SK-N-SH (cell line): ENCODE results near the gene FRAT2. TPM values are rescaled to one million over a fixed set of nuclear protein-coding genes. Genes with fewer than 3 reads are reported as not detected.

Experiments
- CTCF ChIA-PET: fragments of 300-600, 350-600 bp; formaldehyde crosslinking; extraction: SDS; loops from one replicate; lab custom pipeline; 2021; lab: Yijun Ruan, JAX
- POLR2A ChIA-PET: fragments of 350-600 bp; sonication (Branson Sonifier 250); formaldehyde crosslinking; extraction: SDS; loops from one replicate; lab custom pipeline; 2020; ENCODE audit warnings: antibody characterized with exemption, inconsistent platforms; lab: Yijun Ruan, JAX
- DNase-seq: peaks from one replicate; pipeline ENCODE4 v3.0.0; 2012
- H2AFZ ChIP-seq: fragments of 200-600 bp; sonication (generic); 2 replicates; pipeline ENCODE4 v1.8.1; 2016; ENCODE audit warnings: antibody characterized with exemption, mild to moderate bottlenecking, low read depth
- H3F3A ChIP-seq: fragments of 200-600 bp; sonication (generic); replicated peaks from 2 replicates; pipeline ENCODE3; 2016; ENCODE audit warnings: antibody characterized with exemption, mild to moderate bottlenecking; ENCODE audit not compliant: insufficient read depth
- H3K27ac ChIP-seq, 2 experiments: fragments of 200-500 bp in 1 of 2; fragments of 200-600 bp in 1 of 2; sonication (Bioruptor generic) in 1 of 2; sonication (generic), shearing (Covaris generic) in 1 of 2; 2 replicates each; pipeline versions ENCODE4 v1.5.1 to v1.6.1; 2014 to 2016; ENCODE audit warnings: low read depth in 2 of 2, inconsistent platforms in 1 of 2, low read length in 1 of 2, mild to moderate bottlenecking in 1 of 2, mixed read lengths in 1 of 2
- H3K27me3 ChIP-seq: fragments of 200-600 bp; sonication (generic), shearing (Covaris generic); 2 replicates; pipeline ENCODE4 v1.6.1; 2016; ENCODE audit warnings: mixed run types; ENCODE audit not compliant: insufficient read depth
- H3K36me3 ChIP-seq, 2 experiments: fragments of 200-500 bp in 1 of 2; fragments of 200-600 bp in 1 of 2; sonication (Bioruptor generic) in 1 of 2; sonication (generic) in 1 of 2; replicated peaks in 1 of 2; 2 replicates each; pipeline versions ENCODE3 to v1.5.1; 2014 to 2016; ENCODE audit warnings: low read length in 1 of 2, mild to moderate bottlenecking in 1 of 2; ENCODE audit not compliant: insufficient read depth in 2 of 2, control insufficient read depth in 1 of 2
- H3K4me1 ChIP-seq, 2 experiments: fragments of 200-500 bp in 1 of 2; fragments of 200-600 bp in 1 of 2; sonication (Bioruptor generic) in 1 of 2; sonication (generic), shearing (Covaris generic) in 1 of 2; 2 replicates each; pipeline versions ENCODE4 v1.5.1 to v1.6.1; 2014 to 2016; ENCODE audit warnings: low read depth in 1 of 2, low read length in 1 of 2, mixed run types in 1 of 2; ENCODE audit not compliant: insufficient read depth in 2 of 2, control insufficient read depth in 1 of 2
- H3K4me2 ChIP-seq: fragments of 200-600 bp; sonication (generic), shearing (Covaris generic); 2 replicates; pipeline ENCODE4 v1.6.1; 2017; ENCODE audit warnings: mixed run types
- H3K4me3 ChIP-seq, 2 experiments: fragments of 200-500 bp in 1 of 2; fragments of 200-600 bp in 1 of 2; sonication (Bioruptor generic) in 1 of 2; sonication (generic), shearing (Covaris generic) in 1 of 2; 2 replicates each; pipeline versions ENCODE4 v1.5.1 to v1.8.1; 2014 to 2016; ENCODE audit warnings: low read depth in 2 of 2, inconsistent platforms in 1 of 2, low read length in 1 of 2, mild to moderate bottlenecking in 1 of 2, mixed read lengths in 1 of 2, moderate library complexity in 1 of 2
- H3K79me2 ChIP-seq: fragments of 200-600 bp; sonication (generic); 2 replicates; pipeline ENCODE4 v1.8.1; 2017; ENCODE audit warnings: mild to moderate bottlenecking; ENCODE audit not compliant: insufficient read depth
- H3K9ac ChIP-seq: fragments of 200-600 bp; sonication (generic); 2 replicates; pipeline ENCODE4 v1.6.1; 2017; ENCODE audit warnings: mixed run types
- H3K9me2 ChIP-seq: fragments of 200-600 bp; sonication (generic); 2 replicates; pipeline ENCODE4 v1.6.1; 2017; ENCODE audit warnings: mixed run types
- H3K9me3 ChIP-seq: fragments of 200-600 bp; sonication (generic); 2 replicates; pipeline ENCODE4 v1.6.1; 2017; ENCODE audit warnings: mixed run types, mild to moderate bottlenecking, moderate library complexity
- H4K20me1 ChIP-seq: fragments of 200-600 bp; sonication (generic); 2 replicates; pipeline ENCODE4 v1.6.1; 2017; ENCODE audit warnings: mild to moderate bottlenecking, mixed run types; ENCODE audit not compliant: insufficient read depth
- FOSL2 ChIP-seq: IDR thresholded peaks from 2 replicates; pipeline ENCODE4 v1.4.0; 2012; ENCODE audit warnings: low read depth, mild to moderate bottlenecking, moderate library complexity, borderline replicate concordance
- FOXM1 ChIP-seq: IDR thresholded peaks from 2 replicates; pipeline ENCODE4 v1.4.0; 2012; ENCODE audit warnings: low read depth, mild to moderate bottlenecking
- GATA2 ChIP-seq: sonication (generic); formaldehyde crosslinking; IDR thresholded peaks from 2 replicates; pipeline ENCODE4 v1.5.0; 2020; ENCODE audit warnings: mild to moderate bottlenecking, missing genetic modification reagents
- JUND ChIP-seq: IDR thresholded peaks from 2 replicates; pipeline ENCODE4 v1.4.0; 2012
- MEF2A ChIP-seq: IDR thresholded peaks from 2 replicates; pipeline ENCODE4 v1.4.0; 2012; ENCODE audit warnings: low read depth, borderline replicate concordance
- MXI1 ChIP-seq: IDR thresholded peaks from 2 replicates; pipeline ENCODE4 v1.6.1; 2012; ENCODE audit warnings: mild to moderate bottlenecking, low read depth, low read length, improper control_type of control experiment
- PBX3 ChIP-seq: IDR thresholded peaks from 2 replicates; pipeline ENCODE4; 2012
- POLR2AphosphoS5 ChIP-seq: IDR thresholded peaks from 2 replicates; pipeline ENCODE4 v1.6.1; 2012; ENCODE audit warnings: low read depth, low read length
- RAD21 ChIP-seq: IDR thresholded peaks from 2 replicates; pipeline ENCODE4 v1.6.1; 2012; ENCODE audit warnings: mild to moderate bottlenecking, low read length
- RFX5 ChIP-seq: IDR thresholded peaks from 2 replicates; pipeline ENCODE4 v1.6.1; 2012; ENCODE audit warnings: mild to moderate bottlenecking, improper control_type of control experiment, low read length
- SIN3A ChIP-seq: IDR thresholded peaks from 2 replicates; pipeline ENCODE4 v1.6.1; 2012; ENCODE audit warnings: low read depth, mild to moderate bottlenecking, low read length, moderate library complexity, borderline replicate concordance
- SMC3 ChIP-seq: IDR thresholded peaks from 2 replicates; pipeline ENCODE4 v1.6.1; 2012; ENCODE audit warnings: low read depth, low read length, improper control_type of control experiment
- TAF1 ChIP-seq: IDR thresholded peaks from 2 replicates; pipeline ENCODE4 v1.6.1; 2012; ENCODE audit warnings: low read depth, mild to moderate bottlenecking, low read length, moderate library complexity, borderline replicate concordance
- TEAD4 ChIP-seq: IDR thresholded peaks from 2 replicates; pipeline ENCODE4 v1.4.0; 2012; ENCODE audit warnings: mild to moderate bottlenecking, borderline replicate concordance; ENCODE audit not compliant: insufficient read depth
- YY1 ChIP-seq: IDR thresholded peaks from 2 replicates; pipeline ENCODE4 v1.4.0; 2012; ENCODE audit warnings: low read depth, mild to moderate bottlenecking
- ZBTB33 ChIP-seq: IDR thresholded peaks from 2 replicates; pipeline ENCODE4 v1.4.0; 2012; ENCODE audit warnings: low read depth, borderline replicate concordance
- WGBS: methylation state at CpG from one replicate; pipeline ENCODE4 v1.1.6; 2017; ENCODE audit warnings: low lambda C conversion rate; 5-methylcytosine and 5-hydroxymethylcytosine counted together
- polyA plus RNA-seq, 3 experiments: library from polyadenylated mRNA; depleted of rRNA; stranded (reverse); fragments of >200 nt; gene quantifications; 2 replicates each; pipeline ENCODE4 v1.2.3, GENCODE V29; 2012
- TF ChIP-seq, protein P1 (sequence below): IDR thresholded peaks from 2 replicates; pipeline ENCODE4 v1.4.0; 2012; ENCODE audit warnings: low read depth
- TF ChIP-seq, protein P2 (sequence below): IDR thresholded peaks from 2 replicates; pipeline ENCODE4 v1.6.1; 2012; ENCODE audit warnings: mild to moderate bottlenecking, low read depth, low read length, moderate library complexity

Gene FRAT2
- polyA plus RNA-seq, 1 of the 3 experiments (the other 2 are of a cell fraction) = 2.4 TPM

DNA sequence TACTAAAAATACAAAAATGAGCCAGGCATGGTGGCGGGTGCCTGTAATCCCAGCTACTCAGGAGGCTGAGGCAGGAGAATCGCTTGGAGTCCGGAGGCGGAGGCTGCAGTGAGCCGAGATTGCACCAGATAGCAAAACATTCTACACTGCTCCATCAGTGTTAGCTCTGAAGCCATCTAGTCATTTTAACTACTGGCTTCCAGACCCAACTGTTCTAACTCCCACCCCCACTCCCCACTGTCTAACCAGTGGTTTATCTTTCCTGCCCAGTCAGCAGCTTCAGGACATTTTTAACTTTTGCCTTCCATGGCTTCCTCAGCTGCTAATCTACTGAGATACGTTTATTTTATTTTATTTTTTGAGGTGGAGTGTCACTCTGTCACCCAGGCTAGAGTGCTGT, 21.6 kb downstream of the FRAT2 start (continued):
- TF ChIP-seq SIN3A (no peak), TAF1 (no peak)

DNA sequence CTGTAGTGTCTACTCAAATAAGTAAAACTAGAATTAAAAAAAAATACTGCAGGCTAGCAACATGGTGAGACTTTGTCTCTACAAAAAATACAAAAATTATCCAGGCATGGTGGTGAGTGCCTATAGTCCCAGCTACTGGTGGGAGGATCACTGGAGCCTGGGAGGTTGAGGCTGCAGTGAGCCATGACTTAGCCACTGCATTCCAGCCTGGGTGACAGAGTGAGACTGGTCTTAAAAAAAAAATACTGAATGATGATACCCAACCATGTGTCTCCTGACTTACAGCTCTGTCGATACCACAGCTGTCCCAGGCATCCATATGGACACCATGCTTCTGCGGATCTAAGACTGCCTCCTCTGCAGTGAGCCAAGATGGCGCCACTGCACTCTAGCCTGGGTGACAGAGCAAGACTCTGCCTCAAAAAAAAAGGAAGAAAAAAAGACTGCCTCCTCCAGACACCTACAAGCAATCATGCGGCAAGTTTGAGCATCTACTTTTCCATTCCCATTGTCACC, 23.4 kb downstream of the FRAT2 start:
- H2AFZ ChIP-seq = no peak overlapping the region
- H3K9ac ChIP-seq = no peak overlapping the region
- no peaks in the 10 kb centered on the region for H3K9me2 ChIP-seq
- no peaks in the 10 kb centered on the region for H3K27me3 ChIP-seq
- H3K36me3 ChIP-seq = no peaks in the 10 kb centered on the region
- H3F3A ChIP-seq = no peaks in the 10 kb centered on the region
- 88% methylated on average over 4 of the region's 4 CpGs for WGBS
- no peaks in the 10 kb centered on the region for H3K9me3 ChIP-seq
- TF ChIP-seq MEF2A = no peak
- TF ChIP-seq RAD21 = no peak
- TF ChIP-seq FOXM1 = no peak
- no peak for TF ChIP-seq RFX5
- no peak for TF ChIP-seq POLR2AphosphoS5
- TF ChIP-seq GATA2 (CRISPR knock-in tag) = no peak
- TF ChIP-seq ZBTB33 = no peak
- TF ChIP-seq YY1 = no peak
- TF ChIP-seq MXI1 = no peak
- TF ChIP-seq TAF1 = no peak
- no peak for TF ChIP-seq JUND
- TF ChIP-seq, protein P1, sequence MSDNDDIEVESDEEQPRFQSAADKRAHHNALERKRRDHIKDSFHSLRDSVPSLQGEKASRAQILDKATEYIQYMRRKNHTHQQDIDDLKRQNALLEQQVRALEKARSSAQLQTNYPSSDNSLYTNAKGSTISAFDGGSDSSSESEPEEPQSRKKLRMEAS = no peak
- TF ChIP-seq, protein P2, sequence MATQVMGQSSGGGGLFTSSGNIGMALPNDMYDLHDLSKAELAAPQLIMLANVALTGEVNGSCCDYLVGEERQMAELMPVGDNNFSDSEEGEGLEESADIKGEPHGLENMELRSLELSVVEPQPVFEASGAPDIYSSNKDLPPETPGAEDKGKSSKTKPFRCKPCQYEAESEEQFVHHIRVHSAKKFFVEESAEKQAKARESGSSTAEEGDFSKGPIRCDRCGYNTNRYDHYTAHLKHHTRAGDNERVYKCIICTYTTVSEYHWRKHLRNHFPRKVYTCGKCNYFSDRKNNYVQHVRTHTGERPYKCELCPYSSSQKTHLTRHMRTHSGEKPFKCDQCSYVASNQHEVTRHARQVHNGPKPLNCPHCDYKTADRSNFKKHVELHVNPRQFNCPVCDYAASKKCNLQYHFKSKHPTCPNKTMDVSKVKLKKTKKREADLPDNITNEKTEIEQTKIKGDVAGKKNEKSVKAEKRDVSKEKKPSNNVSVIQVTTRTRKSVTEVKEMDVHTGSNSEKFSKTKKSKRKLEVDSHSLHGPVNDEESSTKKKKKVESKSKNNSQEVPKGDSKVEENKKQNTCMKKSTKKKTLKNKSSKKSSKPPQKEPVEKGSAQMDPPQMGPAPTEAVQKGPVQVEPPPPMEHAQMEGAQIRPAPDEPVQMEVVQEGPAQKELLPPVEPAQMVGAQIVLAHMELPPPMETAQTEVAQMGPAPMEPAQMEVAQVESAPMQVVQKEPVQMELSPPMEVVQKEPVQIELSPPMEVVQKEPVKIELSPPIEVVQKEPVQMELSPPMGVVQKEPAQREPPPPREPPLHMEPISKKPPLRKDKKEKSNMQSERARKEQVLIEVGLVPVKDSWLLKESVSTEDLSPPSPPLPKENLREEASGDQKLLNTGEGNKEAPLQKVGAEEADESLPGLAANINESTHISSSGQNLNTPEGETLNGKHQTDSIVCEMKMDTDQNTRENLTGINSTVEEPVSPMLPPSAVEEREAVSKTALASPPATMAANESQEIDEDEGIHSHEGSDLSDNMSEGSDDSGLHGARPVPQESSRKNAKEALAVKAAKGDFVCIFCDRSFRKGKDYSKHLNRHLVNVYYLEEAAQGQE = no peak
- TF ChIP-seq PBX3 = no peak
- TF ChIP-seq FOSL2 = no peak
- TF ChIP-seq SMC3 = no peak
- no peak for TF ChIP-seq TEAD4
- ChIA-PET POLR2A (no interaction called here), CTCF (interaction anchor here (1.5 kb wide), 2 partner anchors 8 to 238 kb away, joined by 3 to 7 read pairs; partner anchors contain the start of gene FRAT1)
- no peak overlapping the region for H3K27ac ChIP-seq
- no peaks in the 10 kb centered on the region for H4K20me1 ChIP-seq
- no peaks in the 10 kb centered on the region for H3K79me2 ChIP-seq
- no peak overlapping the region for H3K4me3 ChIP-seq
- DNase-seq = no peak
- H3K4me2 ChIP-seq = no peak overlapping the region
- no peaks in the 10 kb centered on the region for H3K4me1 ChIP-seq
